Effector memory CD8-positive, alpha-beta T cell (primary cell): Measurements from ENCODE around the gene AUTS2.

Experiments used
- ATAC-seq: fragments of 150-1000 bp; cut with Tn5 transposase; replicated peaks from 2 replicates; pipeline ENCODE4 v1.10.0; 2021; ENCODE audit warnings: mild to moderate bottlenecking, moderate library complexity
- DNase-seq, 3 experiments: peaks; one replicate each; pipeline ENCODE4 v3.0.0; 2021
- H3K27ac Mint-ChIP-seq, 2 donors: one replicate each; pipeline ENCODE4 v1.8.0; 2022; ENCODE audit warnings: mild to moderate bottlenecking in 2 of 2, mixed read lengths in 2 of 2, moderate library complexity in 2 of 2
- H3K27me3 Mint-ChIP-seq, 2 donors: one replicate each; pipeline ENCODE4 v1.8.0; 2022; ENCODE audit warnings: mixed read lengths in 2 of 2
- H3K36me3 Mint-ChIP-seq: one replicate; pipeline ENCODE4 v1.8.0; 2022; ENCODE audit warnings: mild to moderate bottlenecking, moderate library complexity, mixed read lengths; ENCODE audit not compliant: insufficient read depth
- H3K4me1 Mint-ChIP-seq, 2 donors: one replicate each; pipeline ENCODE4 v1.8.0; 2022; ENCODE audit warnings: low read depth in 2 of 2, mixed read lengths in 2 of 2
- H3K4me3 Mint-ChIP-seq, 2 donors: one replicate each; pipeline ENCODE4 v1.8.0; 2022; ENCODE audit warnings: mild to moderate bottlenecking in 2 of 2, mixed read lengths in 2 of 2, moderate library complexity in 2 of 2
- H3K9me3 Mint-ChIP-seq, 2 donors: one replicate each; pipeline ENCODE4 v1.8.0; 2022; ENCODE audit warnings: mixed read lengths in 2 of 2

Gene AUTS2

DNA sequence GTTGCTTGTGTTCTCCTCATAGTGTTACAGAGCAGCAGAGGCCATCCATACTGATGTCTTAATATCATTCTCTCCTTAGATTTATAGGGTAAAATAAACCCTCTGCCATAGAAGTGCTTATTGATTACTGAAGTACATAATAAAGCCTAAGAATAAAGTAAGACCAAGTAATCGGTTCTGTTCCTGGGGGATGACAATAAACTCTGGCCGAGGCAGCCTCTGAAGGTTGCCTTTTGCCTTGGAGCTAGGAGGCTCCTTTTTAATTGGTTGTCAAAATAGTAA lies 822.0 kb downstream of the AUTS2 start:
- H3K4me1 Mint-ChIP-seq: peaks cover 0 to 2% of the 10 kb centered on the region in 2 donors

GRCh38 chr7:70421319-70421718 lies 823.0 kb downstream of the AUTS2 start:
- DNase-seq (no peak), ATAC-seq (no peak)
- H3K9me3 Mint-ChIP-seq: no peaks in the 10 kb centered on the region
- H3K4me3 Mint-ChIP-seq: no peak overlapping the region
- peaks cover 0 to 21% of the 10 kb centered on the region in 2 donors for H3K27me3 Mint-ChIP-seq
- no peaks in the 10 kb centered on the region for H3K36me3 Mint-ChIP-seq
- H3K4me1 Mint-ChIP-seq: no peaks in the 10 kb centered on the region
- H3K27ac Mint-ChIP-seq: no peak overlapping the region

More for the DNA sequence above, 822.0 kb downstream of the AUTS2 start:
- peaks cover 0 to 20% of the 10 kb centered on the region in 2 donors for H3K27me3 Mint-ChIP-seq
- no peaks in the 10 kb centered on the region for H3K9me3 Mint-ChIP-seq
- DNase-seq (no peak), ATAC-seq (no peak)
- no peak overlapping the region for H3K4me3 Mint-ChIP-seq
- H3K27ac Mint-ChIP-seq: no peak overlapping the region
- H3K36me3 Mint-ChIP-seq: no peaks in the 10 kb centered on the region

DNA sequence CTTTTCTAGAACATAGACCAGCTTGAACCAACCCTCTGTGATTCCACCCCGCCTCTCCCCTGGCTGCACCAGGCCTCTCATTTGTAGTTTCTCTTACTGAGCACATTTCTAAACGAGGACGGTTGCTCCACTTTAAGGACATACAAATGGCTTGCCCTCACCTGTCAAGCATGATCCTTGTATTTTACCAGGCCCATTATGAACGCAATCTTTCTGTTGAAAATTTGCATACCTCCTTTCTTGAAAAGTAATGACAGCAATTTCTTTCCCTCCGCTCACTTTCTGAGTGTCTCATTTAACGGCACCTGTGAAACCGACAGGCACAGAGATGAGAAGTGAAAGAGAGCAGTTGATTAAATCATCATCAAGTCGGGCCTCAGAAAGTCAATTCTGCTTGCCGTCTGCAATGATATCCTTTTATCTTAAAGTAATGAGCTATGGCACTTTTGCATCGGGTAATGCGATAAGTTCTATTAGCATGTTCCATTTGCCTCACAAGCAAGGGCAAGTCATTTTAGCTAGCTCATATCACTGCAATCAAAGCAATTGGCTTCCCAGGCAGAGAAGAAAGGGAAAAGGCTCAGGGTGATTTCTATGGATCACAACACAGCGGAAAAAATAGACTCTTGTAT lies 828.1 kb downstream of the AUTS2 start:
- Mint-ChIP-seq H3K36me3 (no peaks in the 10 kb centered on the region), H3K27me3 (peaks cover 0 to 21% of the 10 kb centered on the region in 2 donors), H3K9me3 (no peaks in the 10 kb centered on the region), H3K4me1 (no peaks in the 10 kb centered on the region), H3K27ac (no peak overlapping the region), H3K4me3 (no peak overlapping the region)
- ATAC-seq (no peak), DNase-seq (no peak)

- ATAC-seq (no peak), DNase-seq (no peak)
- Mint-ChIP-seq H3K9me3 (no peaks in the 10 kb centered on the region), H3K27ac (no peak overlapping the region), H3K4me3 (no peak overlapping the region), H3K4me1 (peaks cover 5 to 9% of the 10 kb centered on the region in 2 donors), H3K27me3 (no peaks in the 10 kb centered on the region), H3K36me3 (no peaks in the 10 kb centered on the region)
These were observed 834.3 kb downstream of the AUTS2 start for GRCh38 chr7:70432567-70433001.

DNA sequence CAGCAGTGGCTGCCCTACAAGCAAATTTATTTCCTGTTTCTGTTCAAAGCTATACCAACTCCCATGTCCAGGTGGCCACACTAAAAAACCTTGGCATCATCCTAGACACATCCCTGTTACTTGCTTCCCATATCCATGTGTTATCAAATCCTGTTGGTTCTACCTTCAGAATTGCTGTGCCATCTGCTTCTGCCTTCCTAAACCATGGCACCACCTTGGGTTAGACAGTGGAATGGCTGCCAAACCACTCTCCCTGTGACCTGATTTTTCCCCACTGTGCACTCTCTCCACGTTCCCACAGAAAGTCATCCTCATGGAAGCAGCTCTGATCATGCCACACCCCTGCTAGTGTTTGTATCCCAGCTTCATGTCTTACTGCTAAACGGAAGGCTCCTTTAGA lies 836.1 kb downstream of the AUTS2 start:
- Mint-ChIP-seq H3K36me3 (no peaks in the 10 kb centered on the region), H3K27ac (no peak overlapping the region), H3K4me1 (peaks cover 5 to 9% of the 10 kb centered on the region in 2 donors), H3K27me3 (no peaks in the 10 kb centered on the region), H3K4me3 (no peak overlapping the region), H3K9me3 (no peaks in the 10 kb centered on the region)
- DNase-seq (no peak), ATAC-seq (no peak)

DNA sequence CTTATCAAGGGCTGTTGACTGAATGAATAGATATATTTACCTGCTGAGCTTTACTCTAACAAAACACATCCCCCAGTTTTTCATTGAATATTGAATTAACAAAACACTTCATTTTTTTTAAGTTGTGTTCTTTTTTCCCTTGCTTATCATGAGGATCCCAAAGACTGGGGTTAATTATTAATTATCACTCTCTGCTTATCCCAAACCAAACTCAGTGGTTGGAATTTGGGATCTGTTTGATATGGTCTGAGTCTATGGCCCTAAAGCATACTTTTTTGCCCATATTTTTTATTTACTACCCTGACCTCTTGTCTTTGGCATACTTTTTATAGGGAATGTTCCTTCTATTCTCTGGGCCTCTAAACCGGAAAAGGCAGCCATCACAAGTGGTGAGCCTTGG lies 836.5 kb downstream of the AUTS2 start:
- Mint-ChIP-seq H3K4me3 (no peak overlapping the region), H3K27me3 (no peaks in the 10 kb centered on the region), H3K9me3 (no peaks in the 10 kb centered on the region), H3K36me3 (no peaks in the 10 kb centered on the region), H3K4me1 (peaks cover 5 to 9% of the 10 kb centered on the region in 2 donors), H3K27ac (no peak overlapping the region)
- DNase-seq (no peak), ATAC-seq (no peak)

DNA sequence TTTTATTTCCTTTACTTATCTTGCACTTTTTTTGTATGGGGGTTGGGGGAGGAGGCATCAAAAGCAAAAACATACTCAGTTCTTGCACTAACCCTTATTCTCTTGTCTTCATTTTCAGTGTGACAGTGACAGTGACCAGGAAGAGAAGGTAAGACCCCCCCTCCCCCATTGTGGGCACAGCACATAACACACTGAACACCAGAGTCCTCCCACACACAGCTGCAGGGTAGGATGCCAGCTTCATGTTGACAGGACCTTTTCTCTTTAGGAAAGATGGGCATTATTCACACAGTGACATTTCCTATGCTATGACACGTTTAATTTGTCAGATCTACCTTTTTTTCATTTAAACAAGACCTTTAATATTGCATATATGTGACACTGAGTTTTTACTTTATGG lies 837.4 kb downstream of the AUTS2 start:
- Mint-ChIP-seq H3K27ac (no peak overlapping the region), H3K36me3 (no peaks in the 10 kb centered on the region), H3K4me3 (no peak overlapping the region), H3K9me3 (no peaks in the 10 kb centered on the region), H3K4me1 (peaks cover 5 to 9% of the 10 kb centered on the region in 2 donors), H3K27me3 (no peaks in the 10 kb centered on the region)
- DNase-seq: no peak
- ATAC-seq: no peak

- no peaks in the 10 kb centered on the region for H3K27me3 Mint-ChIP-seq
- H3K36me3 Mint-ChIP-seq: no peaks in the 10 kb centered on the region
- H3K9me3 Mint-ChIP-seq: no peaks in the 10 kb centered on the region
- no peak overlapping the region for H3K4me3 Mint-ChIP-seq
- DNase-seq: no peak
- no peak for ATAC-seq
- peak overlapping the region in 1 of 2 donors; percentile 55 for H3K27ac Mint-ChIP-seq
- peaks cover 5 to 9% of the 10 kb centered on the region in 2 donors for H3K4me1 Mint-ChIP-seq
These were observed 838.6 kb downstream of the AUTS2 start for GRCh38 chr7:70436790-70437350.

DNA sequence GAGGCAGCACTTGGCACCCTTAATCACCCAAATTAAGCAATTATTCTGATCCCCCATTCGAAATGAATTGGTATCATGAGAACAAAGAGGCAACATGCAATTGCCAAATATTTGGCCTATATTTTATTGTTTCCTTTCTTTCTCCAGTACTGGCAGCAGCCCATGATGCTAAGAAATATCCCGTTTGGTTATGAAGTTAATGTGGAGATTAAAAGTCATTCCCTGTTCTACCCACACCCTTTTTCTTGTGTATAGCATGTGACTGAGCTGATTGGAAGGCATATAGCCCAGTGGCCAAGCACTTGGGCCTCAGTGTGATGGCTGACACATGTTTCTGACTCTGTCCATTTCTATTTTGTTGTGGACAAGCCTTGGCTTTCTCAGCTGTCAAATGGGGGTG lies 841.4 kb downstream of the AUTS2 start:
- no peak overlapping the region for H3K4me3 Mint-ChIP-seq
- H3K4me1 Mint-ChIP-seq: peaks cover 5 to 6% of the 10 kb centered on the region in 2 donors
- no peaks in the 10 kb centered on the region for H3K9me3 Mint-ChIP-seq
- H3K27ac Mint-ChIP-seq: no peak overlapping the region
- ATAC-seq (no peak), DNase-seq (no peak)
- H3K36me3 Mint-ChIP-seq: no peaks in the 10 kb centered on the region
- H3K27me3 Mint-ChIP-seq: no peaks in the 10 kb centered on the region

- Mint-ChIP-seq H3K36me3 (no peaks in the 10 kb centered on the region), H3K27me3 (no peaks in the 10 kb centered on the region), H3K4me3 (no peak overlapping the region), H3K9me3 (no peaks in the 10 kb centered on the region), H3K27ac (no peak overlapping the region), H3K4me1 (no peaks in the 10 kb centered on the region)
- ATAC-seq: no peak
- no peak for DNase-seq
These were observed 848.3 kb downstream of the AUTS2 start for GRCh38 chr7:70446448-70447143.

- DNase-seq (no peak), ATAC-seq (no peak)
- H3K4me3 Mint-ChIP-seq: no peak overlapping the region
- H3K27me3 Mint-ChIP-seq: no peaks in the 10 kb centered on the region
- no peaks in the 10 kb centered on the region for H3K36me3 Mint-ChIP-seq
- no peak overlapping the region for H3K27ac Mint-ChIP-seq
- no peaks in the 10 kb centered on the region for H3K4me1 Mint-ChIP-seq
- no peaks in the 10 kb centered on the region for H3K9me3 Mint-ChIP-seq
These were observed 850.1 kb downstream of the AUTS2 start for GRCh38 chr7:70448312-70448906.

DNA sequence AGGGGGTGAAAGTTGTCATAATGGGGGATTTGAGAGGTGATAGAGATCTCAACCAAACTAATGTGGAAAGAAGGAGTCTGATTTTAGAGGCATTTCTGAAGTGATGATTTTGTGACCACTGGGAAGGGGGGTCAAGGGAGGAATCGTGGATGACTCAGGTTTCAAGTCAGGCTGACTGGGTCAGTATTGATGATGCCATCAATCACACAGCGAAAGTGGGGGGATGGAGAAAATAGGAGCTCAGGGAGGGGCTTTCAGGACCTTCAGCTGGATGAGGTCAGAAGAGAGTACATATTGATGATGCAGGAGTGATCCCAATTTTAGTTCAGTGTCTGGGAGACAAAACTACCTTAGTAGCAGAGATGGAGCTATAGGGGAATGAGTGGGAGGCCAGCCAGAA lies 852.5 kb downstream of the AUTS2 start:
- H3K27me3 Mint-ChIP-seq: no peaks in the 10 kb centered on the region
- H3K4me1 Mint-ChIP-seq: peaks cover 0 to 6% of the 10 kb centered on the region in 2 donors
- no peaks in the 10 kb centered on the region for H3K36me3 Mint-ChIP-seq
- H3K9me3 Mint-ChIP-seq: no peaks in the 10 kb centered on the region
- ATAC-seq (no peak), DNase-seq (no peak)
- H3K27ac Mint-ChIP-seq: no peak overlapping the region
- no peak overlapping the region for H3K4me3 Mint-ChIP-seq

- DNase-seq (no peak), ATAC-seq (no peak)
- Mint-ChIP-seq H3K36me3 (no peaks in the 10 kb centered on the region), H3K27me3 (no peaks in the 10 kb centered on the region), H3K9me3 (no peaks in the 10 kb centered on the region), H3K27ac (peak overlapping the region; percentile 83 to 88), H3K4me3 (peak overlapping the region; percentile 31 to 47), H3K4me1 (peaks cover 15 to 23% of the 10 kb centered on the region in 2 donors)
These were observed 857.6 kb downstream of the AUTS2 start for GRCh38 chr7:70455925-70456324.

DNA sequence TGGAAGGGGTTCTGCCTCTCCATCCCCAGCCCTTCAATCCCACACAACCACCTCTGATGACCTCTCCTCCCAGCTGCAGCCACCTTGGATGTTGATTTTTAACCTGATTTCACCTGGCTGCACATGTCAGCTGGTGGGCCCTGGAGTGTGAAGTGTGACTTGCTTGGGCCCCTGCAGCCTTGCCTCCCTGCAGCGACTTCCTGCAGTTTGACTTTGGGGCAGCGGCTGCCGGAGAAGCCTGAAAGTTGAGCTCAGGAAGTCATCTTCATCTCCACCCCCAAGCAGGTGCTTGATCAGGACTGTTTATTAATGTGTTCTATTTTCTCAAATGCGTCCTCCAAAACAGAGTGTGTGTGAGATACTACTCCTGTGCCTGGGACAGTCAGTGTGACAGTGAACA lies 858.4 kb downstream of the AUTS2 start:
- Mint-ChIP-seq H3K4me3 (peak overlapping the region; percentile 7 to 47), H3K9me3 (no peaks in the 10 kb centered on the region), H3K27me3 (no peaks in the 10 kb centered on the region), H3K27ac (peak overlapping the region; percentile 83 to 88), H3K4me1 (peaks cover 15 to 23% of the 10 kb centered on the region in 2 donors), H3K36me3 (no peaks in the 10 kb centered on the region)
- DNase-seq: no peak
- peak; percentile 39 for ATAC-seq
